HEK293 (cell line): ENCODE data around the gene SLX9.

Experiments
- CTCF ChIA-PET: fragments of 350-600 bp; formaldehyde crosslinking; extraction: SDS; loops from one replicate; lab custom pipeline; 2021; ENCODE audit warnings: antibody characterized with exemption; lab: Yijun Ruan, JAX
- POLR2A ChIA-PET: fragments of 300-600 bp; formaldehyde crosslinking; extraction: SDS; loops from one replicate; lab custom pipeline; 2020; ENCODE audit warnings: antibody characterized with exemption, inconsistent platforms; lab: Yijun Ruan, JAX
- H3K27ac ChIP-seq: fragments of 200-500 bp; sonication (Bioruptor generic); 2 replicates; pipeline ENCODE4 v1.5.1; 2014; ENCODE audit warnings: low read depth, low read length, control low read depth, inconsistent platforms; ENCODE audit errors: extremely low read depth
- H3K36me3 ChIP-seq, 2 experiments: fragments of 200-500 bp in 1 of 2; sonication (Bioruptor generic) in 1 of 2; 1 replicate in 1 of 2; 2 replicates in 1 of 2; pipeline ENCODE4 v1.5.1; 2014 to 2017; ENCODE audit warnings: inconsistent platforms in 2 of 2, low read length in 2 of 2; ENCODE audit not compliant: control insufficient read depth in 2 of 2, insufficient read depth in 1 of 2
- H3K4me1 ChIP-seq: fragments of 200-500 bp; sonication (Bioruptor generic); 2 replicates; pipeline ENCODE4 v1.5.1; 2014; ENCODE audit warnings: mild to moderate bottlenecking, low read length, inconsistent platforms; ENCODE audit not compliant: control insufficient read depth, insufficient read depth
- H3K4me3 ChIP-seq: 2 replicates; pipeline ENCODE4 v1.5.1; 2011; ENCODE audit warnings: low read depth, mild to moderate bottlenecking, control low read depth, low read length, moderate library complexity
- H3K9me3 ChIP-seq: fragments of 200-500 bp; sonication (Bioruptor generic); 2 replicates; pipeline ENCODE4 v1.5.1; 2014; ENCODE audit warnings: low read depth, low read length, inconsistent platforms; ENCODE audit not compliant: control insufficient read depth, insufficient read depth
- FEZF1 ChIP-seq: fragments of 450-650 bp; formaldehyde crosslinking; IDR thresholded peaks from 2 replicates; pipeline ENCODE4 v1.5.1; 2016; ENCODE audit warnings: missing biosample characterization, missing genetic modification characterization
- HOXD13 ChIP-seq: sonication (generic); formaldehyde crosslinking; IDR thresholded peaks from 2 replicates; pipeline ENCODE4 v1.8.0; 2022; ENCODE audit warnings: missing genetic modification reagents, borderline replicate concordance
- MZF1 ChIP-seq: fragments of 450-650 bp; formaldehyde crosslinking; IDR thresholded peaks from 2 replicates; pipeline ENCODE4 v1.5.1; 2017; ENCODE audit warnings: missing biosample characterization, missing genetic modification characterization, borderline replicate concordance
- OVOL3 ChIP-seq: fragments of 450-650 bp; formaldehyde crosslinking; IDR thresholded peaks from 2 replicates; pipeline ENCODE4 v1.5.1; 2016; ENCODE audit warnings: missing biosample characterization, missing genetic modification characterization
- RBAK ChIP-seq: fragments of 450-650 bp; formaldehyde crosslinking; IDR thresholded peaks from 2 replicates; pipeline ENCODE4 v1.5.1; 2016; ENCODE audit warnings: missing biosample characterization, missing genetic modification characterization
- SP2 ChIP-seq: fragments of 450-650 bp; formaldehyde crosslinking; IDR thresholded peaks from 2 replicates; pipeline ENCODE4 v1.5.1; 2016; ENCODE audit warnings: missing biosample characterization, missing genetic modification characterization
- TCF7L2 ChIP-seq: IDR thresholded peaks from 2 replicates; pipeline ENCODE4 v1.6.1; 2011; ENCODE audit warnings: low read depth, mild to moderate bottlenecking, inconsistent platforms, low read length, moderate library complexity, borderline replicate concordance
- TSHZ1 ChIP-seq: fragments of 450-650 bp; formaldehyde crosslinking; IDR thresholded peaks from 2 replicates; pipeline ENCODE4 v1.5.1; 2016; ENCODE audit warnings: missing biosample characterization, missing genetic modification characterization, borderline replicate concordance
- ZBTB1 ChIP-seq: fragments of 450-650 bp; formaldehyde crosslinking; IDR thresholded peaks from 2 replicates; pipeline ENCODE4 v1.5.1; 2016; ENCODE audit warnings: missing biosample characterization, missing genetic modification characterization
- ZBTB17 ChIP-seq: fragments of 450-650 bp; formaldehyde crosslinking; IDR thresholded peaks from 2 replicates; pipeline ENCODE4 v1.5.1; 2016; ENCODE audit warnings: missing biosample characterization, missing genetic modification characterization
- ZEB2 ChIP-seq: fragments of 450-650 bp; formaldehyde crosslinking; IDR thresholded peaks from 2 replicates; pipeline ENCODE4 v1.5.1; 2016; ENCODE audit warnings: missing biosample characterization, missing genetic modification characterization
- ZFHX2 ChIP-seq: fragments of 450-650 bp; formaldehyde crosslinking; conservative IDR thresholded peaks from 2 replicates; pipeline ENCODE4 v1.5.1; 2016; ENCODE audit warnings: missing biosample characterization, missing genetic modification characterization
- ZNF138 ChIP-seq: fragments of 450-650 bp; formaldehyde crosslinking; IDR thresholded peaks from 2 replicates; pipeline ENCODE4 v1.5.1; 2016; ENCODE audit warnings: missing biosample characterization, missing genetic modification characterization, borderline replicate concordance
- ZNF223 ChIP-seq: fragments of 450-650 bp; formaldehyde crosslinking; IDR thresholded peaks from 2 replicates; pipeline ENCODE4 v1.5.1; 2016; ENCODE audit warnings: missing biosample characterization, missing genetic modification characterization
- ZNF350 ChIP-seq: fragments of 450-650 bp; formaldehyde crosslinking; IDR thresholded peaks from 2 replicates; pipeline ENCODE4 v1.5.0; 2017; ENCODE audit warnings: missing biosample characterization, mild to moderate bottlenecking, missing genetic modification characterization
- ZNF433 ChIP-seq: fragments of 450-650 bp; formaldehyde crosslinking; IDR thresholded peaks from 2 replicates; pipeline ENCODE4 v1.5.1; 2016; ENCODE audit warnings: missing biosample characterization, missing genetic modification characterization, low read depth
- ZNF501 ChIP-seq: fragments of 450-650 bp; formaldehyde crosslinking; IDR thresholded peaks from 2 replicates; pipeline ENCODE4 v1.5.1; 2016; ENCODE audit warnings: missing biosample characterization, missing genetic modification characterization
- ZNF510 ChIP-seq: fragments of 450-650 bp; formaldehyde crosslinking; IDR thresholded peaks from 2 replicates; pipeline ENCODE4 v1.5.1; 2018; ENCODE audit warnings: mild to moderate bottlenecking, missing genetic modification characterization, missing biosample characterization; ENCODE audit not compliant: insufficient replicate concordance
- ZNF529 ChIP-seq: fragments of 450-650 bp; formaldehyde crosslinking; IDR thresholded peaks from 2 replicates; pipeline ENCODE4 v1.5.1; 2017; ENCODE audit warnings: missing genetic modification characterization, missing biosample characterization; ENCODE audit not compliant: insufficient replicate concordance
- ZNF610 ChIP-seq: fragments of 450-650 bp; formaldehyde crosslinking; IDR thresholded peaks from 2 replicates; pipeline ENCODE4 v1.5.1; 2016; ENCODE audit warnings: missing biosample characterization, missing genetic modification characterization, borderline replicate concordance
- ZNF791 ChIP-seq: fragments of 450-650 bp; formaldehyde crosslinking; IDR thresholded peaks from 2 replicates; pipeline ENCODE4 v1.5.1; 2016; ENCODE audit warnings: missing biosample characterization, missing genetic modification characterization
- TF ChIP-seq, protein P1 (sequence below): fragments of 450-650 bp; formaldehyde crosslinking; IDR thresholded peaks from 2 replicates; pipeline ENCODE4 v1.5.1; 2016; ENCODE audit warnings: missing biosample characterization, missing genetic modification characterization

Gene SLX9

DNA sequence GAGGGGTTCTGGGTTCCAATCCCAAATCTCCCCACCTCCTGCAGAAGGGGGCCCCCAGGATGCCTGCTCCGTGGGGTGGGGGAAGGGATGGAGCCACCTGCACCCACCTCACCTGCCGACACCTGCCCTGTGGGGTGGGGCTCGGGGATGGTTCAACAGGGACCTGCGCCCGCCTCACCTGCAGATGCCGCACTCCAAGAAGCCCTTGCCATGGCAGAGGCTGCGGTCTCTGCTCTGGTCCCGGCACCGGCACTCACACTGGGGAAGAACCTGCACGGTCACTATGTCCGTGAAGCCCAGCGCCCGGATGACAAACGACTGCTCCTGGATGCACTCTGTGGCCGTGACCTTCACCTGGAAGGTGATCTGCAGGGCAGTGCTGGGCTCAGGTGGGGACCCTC lies 48.2 kb upstream of the SLX9 start:
- TF ChIP-seq TCF7L2 (no peak), MZF1 (tag by site-specific recombination) (no peak), ZNF433 (tag by site-specific recombination) (no peak), TSHZ1 (tag by site-specific recombination) (no peak), ZNF791 (tag by site-specific recombination) (no peak), ZNF138 (tag by site-specific recombination) (no peak), ZNF501 (tag by site-specific recombination) (no peak), ZNF610 (tag by site-specific recombination) (no peak), ZBTB1 (tag by site-specific recombination) (no peak), SP2 (tag by site-specific recombination) (no peak), FEZF1 (tag by site-specific recombination) (no peak), HOXD13 (CRISPR knock-in tag) (no peak), OVOL3 (tag by site-specific recombination) (no peak), ZNF510 (tag by site-specific recombination) (no peak), ZEB2 (tag by site-specific recombination) (no peak), RBAK (tag by site-specific recombination) (no peak), ZNF350 (tag by site-specific recombination) (no peak), ZNF223 (tag by site-specific recombination) (no peak)
- TF ChIP-seq, protein P1, sequence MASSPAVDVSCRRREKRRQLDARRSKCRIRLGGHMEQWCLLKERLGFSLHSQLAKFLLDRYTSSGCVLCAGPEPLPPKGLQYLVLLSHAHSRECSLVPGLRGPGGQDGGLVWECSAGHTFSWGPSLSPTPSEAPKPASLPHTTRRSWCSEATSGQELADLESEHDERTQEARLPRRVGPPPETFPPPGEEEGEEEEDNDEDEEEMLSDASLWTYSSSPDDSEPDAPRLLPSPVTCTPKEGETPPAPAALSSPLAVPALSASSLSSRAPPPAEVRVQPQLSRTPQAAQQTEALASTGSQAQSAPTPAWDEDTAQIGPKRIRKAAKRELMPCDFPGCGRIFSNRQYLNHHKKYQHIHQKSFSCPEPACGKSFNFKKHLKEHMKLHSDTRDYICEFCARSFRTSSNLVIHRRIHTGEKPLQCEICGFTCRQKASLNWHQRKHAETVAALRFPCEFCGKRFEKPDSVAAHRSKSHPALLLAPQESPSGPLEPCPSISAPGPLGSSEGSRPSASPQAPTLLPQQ (tag by site-specific recombination): no peak
- Histone ChIP-seq H3K36me3 (no peaks in the 10 kb centered on the region), H3K9me3 (no peaks in the 10 kb centered on the region), H3K4me3 (no peak overlapping the region), H3K27ac (no peak overlapping the region), H3K4me1 (no peaks in the 10 kb centered on the region)
- CTCF ChIA-PET: interaction anchor here (0.9 to 3.7 kb wide), 4 partner anchors 11 to 255 kb away, joined by 3 to 25 read pairs (median 6); no protein-coding TSS in a partner anchor
- POLR2A ChIA-PET: interaction anchor here (0.6 kb wide), 1 partner anchor 9 kb away, joined by 3 read pairs; no protein-coding TSS in a partner anchor

- no peak overlapping the region for H3K27ac ChIP-seq
- CTCF ChIA-PET: interaction anchor here (0.6 to 3.7 kb wide), 16 partner anchors 11 to 1291 kb away, joined by 3 to 25 read pairs (median 4); no protein-coding TSS in a partner anchor
Measured at GRCh38 chr21:44892095-44892494, 47.7 kb upstream of the SLX9 start.

More at GRCh38 chr21:44892095-44892494, 47.7 kb upstream of the SLX9 start:
- Histone ChIP-seq H3K9me3 (no peaks in the 10 kb centered on the region), H3K36me3 (no peaks in the 10 kb centered on the region), H3K4me1 (no peaks in the 10 kb centered on the region), H3K4me3 (no peak overlapping the region)
- TF ChIP-seq ZFHX2 (tag by site-specific recombination) (0 out of 2 replicates have a peak, but pooled peaks have one; percentile 7), ZBTB17 (tag by site-specific recombination) (no peak), ZNF529 (tag by site-specific recombination) (no peak)
- POLR2A ChIA-PET: interaction anchor here (0.6 to 0.7 kb wide), 3 partner anchors 8 to 939 kb away, joined by 3 to 5 read pairs (median 3); no protein-coding TSS in a partner anchor
